ENCODE measurements around the gene SPATA32.

SPATA32 gene

DNA sequence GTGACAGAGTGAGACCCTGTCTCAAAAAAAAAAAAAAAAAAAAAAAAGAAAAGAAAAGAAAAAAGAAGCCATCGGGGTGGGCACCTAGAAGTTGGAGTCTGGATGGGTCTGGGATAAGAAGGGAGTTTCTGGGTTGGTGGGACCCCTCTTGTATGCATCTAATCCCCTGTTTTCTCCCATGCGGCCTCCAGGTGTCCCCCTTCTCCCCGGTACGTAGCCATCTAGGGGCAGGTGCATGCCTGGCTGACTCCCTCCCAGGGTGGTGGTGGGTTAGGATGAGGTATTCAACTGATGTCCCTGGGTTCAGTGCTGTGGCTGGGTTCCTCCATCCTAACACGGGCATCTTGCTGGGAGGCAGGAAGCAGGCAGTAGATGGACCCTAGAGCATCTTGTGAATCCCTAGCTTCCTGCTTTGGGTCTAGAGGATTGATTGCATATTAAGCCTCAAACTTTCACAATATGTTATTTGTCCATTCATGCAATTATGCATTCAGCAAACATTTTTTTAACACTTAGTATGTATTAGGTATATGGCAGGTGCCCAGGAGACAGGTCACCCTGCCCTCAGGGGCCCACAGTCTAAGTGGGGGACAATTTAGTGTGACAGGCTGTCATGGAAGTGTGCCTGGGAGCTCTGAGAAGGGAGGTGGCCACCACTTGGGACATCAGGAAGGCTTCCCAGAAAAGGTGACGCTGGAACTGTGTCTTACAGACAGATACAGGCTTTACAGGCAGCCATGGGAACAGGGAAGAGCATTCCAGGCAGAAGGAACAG is 27.1 kb downstream of the SPATA32 start:
- DNase-seq (ENCODE audit: low read depth): no peak
- TF ChIP-seq, protein P1, sequence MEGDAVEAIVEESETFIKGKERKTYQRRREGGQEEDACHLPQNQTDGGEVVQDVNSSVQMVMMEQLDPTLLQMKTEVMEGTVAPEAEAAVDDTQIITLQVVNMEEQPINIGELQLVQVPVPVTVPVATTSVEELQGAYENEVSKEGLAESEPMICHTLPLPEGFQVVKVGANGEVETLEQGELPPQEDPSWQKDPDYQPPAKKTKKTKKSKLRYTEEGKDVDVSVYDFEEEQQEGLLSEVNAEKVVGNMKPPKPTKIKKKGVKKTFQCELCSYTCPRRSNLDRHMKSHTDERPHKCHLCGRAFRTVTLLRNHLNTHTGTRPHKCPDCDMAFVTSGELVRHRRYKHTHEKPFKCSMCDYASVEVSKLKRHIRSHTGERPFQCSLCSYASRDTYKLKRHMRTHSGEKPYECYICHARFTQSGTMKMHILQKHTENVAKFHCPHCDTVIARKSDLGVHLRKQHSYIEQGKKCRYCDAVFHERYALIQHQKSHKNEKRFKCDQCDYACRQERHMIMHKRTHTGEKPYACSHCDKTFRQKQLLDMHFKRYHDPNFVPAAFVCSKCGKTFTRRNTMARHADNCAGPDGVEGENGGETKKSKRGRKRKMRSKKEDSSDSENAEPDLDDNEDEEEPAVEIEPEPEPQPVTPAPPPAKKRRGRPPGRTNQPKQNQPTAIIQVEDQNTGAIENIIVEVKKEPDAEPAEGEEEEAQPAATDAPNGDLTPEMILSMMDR (conservative IDR thresholded peaks at IDR 0.05; ENCODE audit: control insufficient read depth, insufficient read depth, low read depth, low read length): no peak
- H3K4me3 ChIP-seq (ENCODE audit: control insufficient read depth, low read depth, low read length): no peak overlapping the region

DNA sequence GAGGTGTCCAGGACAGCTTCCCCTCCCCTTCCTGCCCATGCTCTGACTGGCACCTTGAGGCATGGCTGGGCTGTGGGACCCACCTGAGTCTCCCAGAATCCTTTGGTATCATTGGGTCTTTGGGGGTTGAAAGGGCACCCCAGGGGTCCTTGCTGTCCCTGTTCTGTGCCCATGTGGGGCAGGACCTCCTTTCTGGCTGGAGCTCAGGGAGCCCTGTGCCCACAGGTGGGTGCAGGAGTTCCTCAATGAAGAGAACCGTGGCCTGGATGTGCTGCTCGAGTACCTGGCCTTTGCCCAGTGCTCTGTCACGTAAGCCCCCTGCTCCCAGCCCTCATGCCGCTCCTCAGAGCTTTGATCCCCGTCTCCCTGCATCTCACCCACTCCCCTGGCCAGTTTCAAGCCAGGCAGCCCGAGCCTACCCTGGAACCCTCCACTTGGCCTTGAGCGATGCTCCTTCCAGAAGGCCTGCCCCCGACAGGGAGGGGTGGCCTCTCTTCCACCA is 28.4 kb downstream of the SPATA32 start:
- TF ChIP-seq, protein P1 (conservative IDR thresholded peaks at IDR 0.05; ENCODE audit: control insufficient read depth, insufficient read depth, low read depth, low read length): no peak
- no peak overlapping the region for H3K4me3 ChIP-seq (ENCODE audit: control insufficient read depth, low read depth, low read length)
- no peak for DNase-seq (ENCODE audit: low read depth)

DNA sequence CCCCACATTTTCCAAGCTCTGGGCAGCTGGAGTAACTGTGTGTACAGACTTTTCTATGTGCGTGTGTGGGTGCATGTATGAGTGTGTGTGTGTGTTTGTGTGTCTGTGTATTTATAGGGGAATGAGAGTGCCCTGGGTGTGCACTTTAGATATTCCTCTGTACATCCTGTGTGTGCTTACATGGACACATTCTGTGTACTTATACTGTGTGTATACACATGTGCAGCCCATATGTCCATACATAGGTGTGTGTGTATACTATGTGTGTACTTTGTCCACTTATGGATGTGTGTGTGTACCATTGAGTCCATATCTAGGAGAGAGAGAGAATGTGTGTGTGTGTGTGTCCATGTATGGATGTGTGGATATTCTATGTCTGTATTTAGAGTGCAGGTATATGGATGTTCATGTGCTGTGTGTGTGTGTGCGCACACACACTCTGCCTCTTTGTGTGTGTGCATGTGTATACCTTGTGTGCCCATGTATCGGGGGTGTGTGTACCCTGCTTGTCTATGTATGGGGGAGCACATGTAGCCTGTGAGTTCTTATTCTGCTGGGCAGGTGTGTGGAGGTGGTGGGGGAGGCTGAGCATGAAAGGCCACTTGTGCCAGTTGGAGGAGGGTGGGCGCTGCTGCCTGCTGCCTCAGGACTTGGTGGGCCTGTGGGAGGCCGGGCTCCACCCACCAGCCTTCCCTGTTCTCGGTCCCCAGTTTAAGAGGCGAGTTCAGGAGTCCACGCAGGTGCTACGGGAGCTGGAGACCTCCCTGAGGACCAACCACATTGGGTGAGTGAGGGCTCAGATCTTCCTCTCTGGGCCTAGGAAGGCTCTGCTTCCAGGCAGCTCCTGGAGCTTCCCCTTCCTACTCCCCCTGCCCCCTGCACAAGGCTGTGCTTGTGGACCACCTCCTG is 29.1 kb downstream of the SPATA32 start:
- no peak for DNase-seq (ENCODE audit: low read depth)
- TF ChIP-seq, protein P1 (conservative IDR thresholded peaks at IDR 0.05; ENCODE audit: control insufficient read depth, insufficient read depth, low read depth, low read length): no peak
- H3K4me3 ChIP-seq (ENCODE audit: control insufficient read depth, low read depth, low read length): no peak overlapping the region

DNA sequence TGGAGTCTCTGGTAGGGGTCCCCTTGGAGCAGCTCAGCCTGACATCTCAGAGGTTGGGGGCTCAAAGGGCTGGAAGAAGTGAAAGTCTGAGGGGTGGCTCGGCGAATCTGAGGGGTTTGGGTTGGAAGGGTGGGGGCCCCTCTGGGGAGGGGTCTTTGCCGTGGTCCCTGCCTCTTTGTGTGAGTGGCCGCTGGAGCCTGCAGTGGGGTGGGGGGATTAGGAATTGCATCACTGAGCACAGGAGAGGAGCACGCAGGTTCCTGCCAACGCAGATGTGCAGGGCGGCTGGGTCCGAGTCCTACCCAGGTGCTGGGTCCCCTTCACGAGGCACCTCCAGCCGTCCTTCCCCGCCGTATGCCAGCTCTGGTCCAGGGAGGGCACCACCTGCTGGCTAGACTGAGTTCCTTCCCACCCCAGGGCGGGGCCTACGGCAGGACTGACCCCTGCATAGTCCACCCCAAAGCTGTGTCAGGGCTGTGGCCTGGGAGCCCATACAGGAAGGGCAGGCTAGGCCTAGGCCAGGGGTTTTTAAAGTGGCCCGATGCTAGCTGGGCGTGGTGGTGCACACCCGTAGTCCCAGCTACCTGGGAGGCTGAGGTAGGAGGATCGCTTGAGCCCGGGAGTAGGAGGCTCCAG is 30.3 kb downstream of the SPATA32 start:
- DNase-seq (ENCODE audit: low read depth): no peak

DNA sequence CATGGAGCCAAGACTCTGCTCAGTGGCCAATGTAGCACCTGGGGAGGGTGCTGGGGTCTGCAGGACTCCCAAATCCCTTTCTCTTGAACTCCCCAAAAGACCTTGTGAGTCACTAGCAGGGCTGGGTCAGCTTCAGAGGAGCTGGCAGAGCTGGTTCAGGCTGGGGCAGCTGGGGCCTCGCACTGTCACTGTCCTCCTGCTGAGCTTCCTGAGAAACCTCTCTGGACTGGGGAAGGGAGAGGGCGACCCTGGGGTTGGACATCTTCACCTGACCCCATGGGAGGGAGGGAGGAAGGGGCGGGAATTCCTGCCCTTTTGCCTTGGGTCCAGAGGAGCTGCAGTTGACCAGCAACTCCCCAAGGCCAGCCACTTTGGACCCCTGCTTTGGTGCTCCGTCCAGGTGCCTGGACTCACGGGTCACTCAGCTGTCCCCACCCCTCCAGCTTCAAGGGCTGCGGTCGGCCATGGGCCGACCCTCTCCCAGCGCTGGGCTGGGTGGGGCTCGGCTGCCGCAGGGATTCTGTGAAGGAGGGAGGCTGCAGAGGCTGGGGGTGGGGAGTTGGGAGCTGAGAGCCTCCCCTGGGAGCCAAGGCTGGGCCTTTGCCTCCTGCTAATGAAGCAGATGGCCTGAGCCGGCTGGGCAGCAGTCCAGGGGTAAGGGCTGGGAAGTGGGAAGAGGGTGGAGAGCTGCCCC is 31.0 kb downstream of the SPATA32 start:
- peak; percentile 56 for DNase-seq (ENCODE audit: low read depth)
- H3K4me3 ChIP-seq (ENCODE audit: control insufficient read depth, low read depth, low read length): no peak overlapping the region
- TF ChIP-seq, protein P1 (conservative IDR thresholded peaks at IDR 0.05; ENCODE audit: control insufficient read depth, insufficient read depth, low read depth, low read length): no peak

More for the DNA sequence above, 30.3 kb downstream of the SPATA32 start:
- TF ChIP-seq, protein P1 (conservative IDR thresholded peaks at IDR 0.05; ENCODE audit: control insufficient read depth, insufficient read depth, low read depth, low read length): peak; percentile 16
- H3K4me3 ChIP-seq (ENCODE audit: control insufficient read depth, low read depth, low read length): no peak overlapping the region

DNA sequence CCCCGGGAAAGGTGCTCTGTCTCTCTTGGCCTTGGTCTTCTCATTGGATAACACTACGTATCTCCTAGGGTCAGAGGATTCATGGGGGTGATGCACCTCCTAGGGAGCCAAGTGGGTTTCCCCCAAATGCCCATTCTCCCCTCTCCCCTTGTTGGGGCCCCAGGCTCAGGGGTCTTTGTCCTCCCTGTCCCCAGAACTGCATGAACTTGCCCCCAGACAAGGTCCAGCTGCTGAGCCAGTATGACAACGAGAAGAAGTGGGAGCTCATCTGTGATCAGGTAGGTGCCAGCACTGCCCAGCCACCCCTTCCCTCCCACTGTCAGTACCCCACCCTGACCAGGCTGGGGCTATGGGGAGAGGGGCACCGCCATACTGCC is 31.5 kb downstream of the SPATA32 start:
- no peak for DNase-seq (ENCODE audit: low read depth)
- TF ChIP-seq, protein P1 (conservative IDR thresholded peaks at IDR 0.05; ENCODE audit: control insufficient read depth, insufficient read depth, low read depth, low read length): no peak
- no peak overlapping the region for H3K4me3 ChIP-seq (ENCODE audit: control insufficient read depth, low read depth, low read length)

All from fibroblast of mammary gland (primary cell).